HG03571 (cell line): ENCODE results near the gene ATXN2.

Experiments
- ATAC-seq: cut with Tn5 transposase; IDR thresholded peaks from one replicate; pipeline ENCODE4 v1.9.1; 2021; ENCODE audit not compliant: unreplicated experiment

ATXN2 gene

GRCh38 chr12:111454311-111454710, 144.8 kb downstream of the ATXN2 start:
- ATAC-seq, result no peak

DNA sequence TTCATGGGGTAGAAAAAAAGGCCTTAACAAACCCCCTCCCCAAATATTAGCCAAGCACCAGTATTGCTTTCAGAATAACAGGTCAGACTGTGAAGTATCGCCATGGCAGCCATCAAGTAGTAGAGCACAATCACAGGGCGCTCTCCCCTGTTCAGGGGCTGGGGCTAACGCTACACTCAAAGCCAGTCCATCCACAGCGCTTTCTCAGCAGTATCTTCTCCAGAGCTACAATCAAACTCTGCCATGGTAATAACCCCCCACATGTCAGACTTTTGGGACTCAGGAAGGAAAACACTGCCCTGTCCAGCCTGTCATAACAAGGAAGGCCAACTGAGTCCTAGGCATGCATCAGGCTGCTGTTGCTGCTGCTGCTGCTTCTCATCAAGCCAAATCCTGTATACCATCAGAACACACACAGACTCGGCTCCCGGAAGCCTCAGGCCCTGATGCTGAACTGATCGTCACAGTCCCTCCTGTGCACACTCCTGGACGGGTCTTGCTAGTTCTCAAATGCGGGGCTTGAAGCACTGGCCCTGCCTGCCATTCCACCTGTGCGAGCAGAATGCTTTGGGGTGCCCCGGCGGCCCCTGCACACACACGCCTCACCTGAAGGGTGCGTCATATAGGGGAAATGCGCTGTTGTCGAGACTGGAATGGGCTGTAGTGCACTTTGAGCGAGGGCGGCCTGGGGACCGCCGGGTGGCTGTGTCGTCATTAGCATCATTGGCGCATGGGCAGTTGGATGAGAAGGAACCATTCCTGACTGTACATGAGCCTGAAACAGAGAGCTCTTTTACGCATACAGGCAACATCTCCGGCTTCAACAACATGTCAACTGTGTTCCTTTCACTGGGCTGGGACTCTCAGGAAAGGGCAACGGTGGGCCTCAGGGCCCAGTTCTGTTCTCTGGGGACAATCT, 145.8 kb downstream of the ATXN2 start:
- no peak for ATAC-seq

GRCh38 chr12:111451649-111452129, 147.4 kb downstream of the ATXN2 start:
- no peak for ATAC-seq

- ATAC-seq, result no peak
These were observed 147.9 kb downstream of the ATXN2 start for GRCh38 chr12:111451232-111451631.

- no peak for ATAC-seq
These were observed 148.4 kb downstream of the ATXN2 start for GRCh38 chr12:111450676-111451075.

DNA sequence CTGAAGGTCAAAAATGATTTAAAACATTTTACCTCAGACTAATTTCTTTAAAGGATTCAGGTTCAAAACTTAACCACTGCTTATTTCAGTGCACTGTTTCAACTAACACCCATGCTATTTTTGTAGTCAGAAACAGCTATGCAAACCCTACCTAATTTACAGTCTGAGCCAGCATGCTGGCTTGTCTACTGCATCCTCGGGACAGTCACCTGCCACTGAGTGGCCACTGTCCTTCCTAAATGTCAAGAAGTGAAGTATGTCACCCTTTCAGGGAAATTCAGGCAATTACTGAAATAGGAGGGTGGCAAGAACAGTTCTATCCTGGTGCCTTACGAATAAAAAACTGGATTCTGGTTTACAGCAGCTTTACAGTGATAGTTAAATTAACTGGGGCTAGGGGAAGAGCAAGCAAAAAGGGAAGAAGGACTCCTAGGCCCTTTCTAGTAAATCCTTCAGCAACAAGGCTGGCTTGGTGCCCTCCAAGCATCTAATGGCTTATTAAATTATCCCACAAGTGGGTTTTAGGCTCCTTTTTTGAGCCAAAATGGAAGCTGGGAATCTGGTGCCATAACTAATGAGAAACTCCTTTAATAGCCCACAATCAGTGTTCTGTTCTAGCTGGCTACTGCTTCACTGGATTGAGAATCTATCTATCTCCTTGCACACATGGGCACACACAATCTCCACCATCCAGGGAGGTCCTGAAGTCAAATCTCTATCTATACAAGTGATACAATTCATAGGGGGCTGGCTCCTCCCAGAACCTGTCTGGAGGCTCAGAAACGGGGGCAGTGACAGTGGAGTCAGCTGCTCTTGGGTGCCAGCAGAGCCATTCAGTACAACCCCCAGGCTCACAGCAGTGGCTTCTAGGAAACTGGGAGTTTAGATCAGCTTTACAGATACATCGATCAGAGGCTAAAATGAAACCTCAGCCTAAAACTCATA, 150.0 kb downstream of the ATXN2 start:
- no peak for ATAC-seq

DNA sequence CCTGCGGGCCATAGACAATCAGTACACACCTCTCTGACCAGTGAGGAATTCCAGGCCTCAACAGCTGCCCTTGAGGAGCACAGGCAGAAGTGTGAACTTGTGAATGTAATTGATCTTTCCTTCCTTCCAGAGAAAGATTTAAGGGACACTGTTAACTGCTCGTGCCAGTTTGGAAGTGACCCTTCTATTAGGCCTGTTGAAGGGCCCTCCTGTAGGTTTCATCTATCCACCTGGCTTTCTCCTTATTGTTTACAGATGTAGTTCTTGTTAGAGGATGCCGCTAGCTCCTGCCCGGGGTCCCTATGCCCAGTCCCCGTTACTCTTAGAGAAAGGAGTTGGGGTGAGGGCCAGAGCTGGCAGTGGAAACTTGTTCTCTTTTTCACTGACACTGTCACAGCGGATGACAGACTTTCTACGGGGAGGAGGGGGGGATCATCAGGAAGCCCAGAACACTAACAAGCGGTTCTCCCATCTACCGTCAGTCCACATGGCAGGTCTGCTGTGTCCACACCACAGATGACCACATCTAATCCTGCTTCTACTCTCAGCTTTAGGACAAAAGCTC, 150.8 kb downstream of the ATXN2 start:
- ATAC-seq, result no peak

- no peak for ATAC-seq
These were observed 151.4 kb downstream of the ATXN2 start for GRCh38 chr12:111447571-111448265.

DNA sequence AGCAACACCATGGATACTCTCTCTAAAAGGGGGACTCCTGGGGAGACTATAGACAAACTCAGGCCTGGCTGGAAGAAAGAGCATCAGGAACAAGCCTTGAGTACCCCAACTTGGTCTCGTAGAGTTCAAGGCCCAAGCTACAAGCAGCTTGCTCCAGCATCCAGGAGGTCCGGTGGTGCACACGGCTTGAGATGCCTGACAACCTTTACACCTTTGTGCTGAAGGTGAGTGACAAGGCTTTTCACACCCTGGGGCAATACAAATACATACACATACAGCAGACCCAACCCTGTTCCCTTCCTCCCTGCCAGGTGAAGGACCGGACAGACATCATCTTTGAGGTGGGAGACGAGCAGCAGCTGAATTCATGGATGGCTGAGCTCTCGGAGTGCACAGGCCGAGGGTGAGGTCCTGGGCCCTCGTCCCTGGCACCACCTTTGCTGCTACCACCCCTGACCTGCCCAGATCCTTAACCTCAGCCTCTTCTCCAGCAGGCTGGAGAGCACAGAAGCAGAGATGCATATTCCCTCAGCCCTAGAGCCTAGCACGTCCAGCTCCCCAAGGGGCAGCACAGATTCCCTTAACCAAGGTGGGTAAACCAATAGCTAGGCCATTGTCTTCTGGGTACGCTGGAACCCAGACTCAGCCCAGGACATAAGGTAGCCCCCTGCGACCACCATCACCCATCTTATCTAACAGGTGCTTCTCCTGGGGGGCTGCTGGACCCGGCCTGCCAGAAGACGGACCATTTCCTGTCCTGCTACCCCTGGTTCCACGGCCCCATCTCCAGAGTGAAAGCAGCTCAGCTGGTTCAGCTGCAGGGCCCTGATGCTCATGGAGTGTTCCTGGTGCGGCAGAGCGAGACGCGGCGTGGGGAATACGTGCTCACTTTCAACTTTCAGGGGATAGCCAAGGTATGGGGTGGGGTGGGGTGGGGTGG, 152.2 kb downstream of the ATXN2 start:
- ATAC-seq, result no peak

- ATAC-seq, result no peak
These were observed 153.2 kb downstream of the ATXN2 start for GRCh38 chr12:111445726-111446581.

DNA sequence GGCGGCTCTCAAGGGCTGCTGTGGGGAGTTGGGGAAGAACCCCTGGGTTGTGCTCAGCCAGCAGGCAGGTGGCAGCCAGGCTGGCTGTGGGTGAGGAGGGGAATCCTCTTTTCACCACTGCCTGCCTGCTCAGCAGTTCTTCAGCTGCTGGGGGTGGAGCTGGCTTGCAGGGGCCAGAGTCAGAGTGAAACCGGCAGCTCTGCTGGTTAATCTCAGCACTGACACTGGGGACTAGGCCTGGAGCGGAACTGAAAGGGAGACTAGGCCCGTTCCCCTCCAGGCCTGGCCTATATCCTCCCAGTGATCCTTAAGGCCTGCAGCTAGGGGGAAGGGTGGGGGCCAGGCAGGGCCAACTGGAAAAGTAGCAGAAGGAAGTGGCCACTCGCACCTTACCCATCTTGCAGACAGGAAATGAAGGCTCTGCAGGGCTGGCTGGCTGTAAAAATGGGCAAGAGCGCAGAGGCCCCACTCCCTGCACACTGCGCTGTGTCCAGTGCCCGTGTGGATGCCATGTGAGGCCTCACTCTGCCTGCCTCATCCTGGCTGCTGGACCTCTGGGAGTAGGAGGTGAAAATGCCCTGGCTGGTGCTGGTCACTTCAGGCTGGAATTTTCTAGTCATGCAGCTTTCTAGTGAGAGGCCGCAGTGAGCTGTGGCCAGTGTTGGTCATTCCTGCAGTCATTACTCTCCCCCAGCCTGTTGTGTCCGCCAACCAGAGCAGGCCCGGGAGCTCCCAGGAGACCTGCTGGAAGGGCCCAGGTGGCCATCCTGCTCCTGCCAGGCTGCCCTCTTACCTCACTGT, 154.0 kb downstream of the ATXN2 start:
- peak; percentile 75 for ATAC-seq

- peak; percentile 20 for ATAC-seq
These were observed 154.7 kb downstream of the ATXN2 start for GRCh38 chr12:111444314-111444924.

- ATAC-seq, result no peak
These were observed 155.5 kb downstream of the ATXN2 start for GRCh38 chr12:111443586-111443985.

DNA sequence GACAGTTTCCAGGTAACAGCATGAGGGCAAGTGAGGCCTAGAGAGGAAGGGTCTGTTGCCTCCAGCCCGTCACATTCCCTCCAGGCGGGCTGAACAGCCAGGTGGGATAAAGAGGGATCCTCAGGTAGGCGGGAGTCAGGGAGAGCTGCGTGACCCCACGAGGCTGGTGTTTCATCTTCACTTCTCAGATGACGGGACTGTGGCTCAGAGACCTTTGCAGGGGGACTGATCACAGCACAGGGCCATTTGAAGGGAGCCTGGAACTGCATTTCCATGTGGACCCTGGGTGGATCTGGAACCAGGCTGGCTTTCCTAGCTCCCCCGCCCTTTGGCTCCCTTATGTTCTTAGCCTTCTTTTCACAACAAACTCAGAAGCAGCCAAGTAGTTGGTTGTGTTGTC, 156.0 kb downstream of the ATXN2 start:
- ATAC-seq, result no peak

- ATAC-seq, result no peak
These were observed 156.6 kb downstream of the ATXN2 start for GRCh38 chr12:111442301-111443045.

GRCh38 chr12:111441107-111441928, 157.8 kb downstream of the ATXN2 start:
- ATAC-seq, result no peak
